Measurements from ENCODE around the gene FCAR. TPM values are rescaled to one million over a fixed set of nuclear protein-coding genes. Genes with fewer than 3 reads are reported as not detected.
"Not testable (repeated sequence)": the region's sequence is repeated elsewhere in the genome, so short reads cannot be mapped to it uniquely, and the experiment has no call there.

FCAR gene
- polyA plus RNA-seq (ENCODE audit: insufficient read length in 3 of 3): under 1 TPM; 0.08 to 0.37 (median 0.24) TPM

DNA sequence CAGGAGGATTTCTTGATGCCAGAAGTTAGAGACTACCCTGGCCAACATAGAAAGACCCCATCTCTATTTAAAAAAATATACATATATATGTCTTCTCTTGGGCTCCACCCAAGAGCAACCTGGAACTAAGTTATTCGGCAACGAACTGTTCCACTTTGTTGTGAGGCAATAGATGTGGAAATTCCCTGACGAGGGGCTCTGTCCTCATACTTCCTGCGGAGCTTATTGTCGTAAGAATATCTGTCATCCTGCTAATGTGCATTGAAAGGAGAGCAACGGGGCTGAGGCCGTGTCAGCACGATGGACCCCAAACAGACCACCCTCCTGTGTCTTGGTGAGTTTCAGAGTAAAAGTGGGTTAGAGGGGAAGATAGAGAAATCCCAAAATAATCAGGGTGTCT, at the start of gene FCAR:
Gene FCAR, plus strand, starts transcription at position 246 of the 400 bp plus-strand sequence. Its CDS starts 55 bp downstream, at position 301.
- no peak for DNase-seq (ENCODE audit: low read depth in 3 of 3, low spot score in 2 of 3)

GRCh38 chr19:54824416-54824815, 49.6 kb upstream of the FCAR start:
- not testable (repeated sequence) for DNase-seq (ENCODE audit: low read depth in 3 of 3, low spot score in 2 of 3)

DNA sequence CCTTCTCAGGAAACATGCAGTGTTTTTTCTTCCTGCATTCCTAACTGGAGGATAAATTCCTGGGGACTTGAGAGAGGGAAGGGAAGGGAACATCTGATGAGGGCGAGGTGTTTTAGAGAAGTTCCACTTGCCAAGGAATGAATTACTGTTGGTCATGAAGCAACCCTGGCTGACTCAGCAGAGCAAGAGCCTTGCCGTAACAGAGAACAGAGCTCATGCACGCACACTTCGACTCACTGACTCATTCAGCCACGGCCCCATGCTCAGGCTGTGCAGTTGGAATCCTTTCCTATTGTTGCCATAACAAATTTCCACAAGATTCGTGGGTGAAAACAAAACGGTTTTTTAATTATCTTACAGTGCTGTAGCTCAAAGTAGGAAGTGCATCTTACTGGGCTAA, 48.7 kb upstream of the FCAR start:
- not testable (repeated sequence) for DNase-seq (ENCODE audit: low read depth in 3 of 3, low spot score in 2 of 3)

- DNase-seq (ENCODE audit: low read depth in 3 of 3, low spot score in 2 of 3): not testable (repeated sequence)
Observed at GRCh38 chr19:54828064-54828463, 46.0 kb upstream of the FCAR start.

DNA sequence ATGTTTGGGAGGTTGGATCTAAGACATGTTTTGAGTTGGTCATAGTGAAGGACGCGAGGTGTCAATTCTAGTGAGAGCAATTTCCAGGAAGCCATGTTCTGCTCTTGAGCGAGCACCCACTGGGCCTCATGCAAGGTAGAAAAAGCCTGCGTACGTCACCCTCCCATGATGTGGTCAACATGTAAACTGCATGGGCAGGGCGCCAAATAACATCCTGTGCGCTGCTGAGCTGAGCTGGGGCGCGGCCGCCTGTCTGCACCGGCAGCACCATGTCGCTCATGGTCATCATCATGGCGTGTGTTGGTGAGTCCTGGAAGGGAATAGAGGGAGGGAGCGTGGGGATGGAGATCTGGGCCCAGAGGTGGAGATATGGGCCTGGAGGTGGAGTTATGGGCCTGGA, 41.5 kb upstream of the FCAR start, which contains the start of gene KIR2DS4:
Gene KIR2DS4, plus strand, starts transcription at position 181 of the 400 bp plus-strand sequence.
- not testable (repeated sequence) for DNase-seq (ENCODE audit: low read depth in 3 of 3, low spot score in 2 of 3)

DNA sequence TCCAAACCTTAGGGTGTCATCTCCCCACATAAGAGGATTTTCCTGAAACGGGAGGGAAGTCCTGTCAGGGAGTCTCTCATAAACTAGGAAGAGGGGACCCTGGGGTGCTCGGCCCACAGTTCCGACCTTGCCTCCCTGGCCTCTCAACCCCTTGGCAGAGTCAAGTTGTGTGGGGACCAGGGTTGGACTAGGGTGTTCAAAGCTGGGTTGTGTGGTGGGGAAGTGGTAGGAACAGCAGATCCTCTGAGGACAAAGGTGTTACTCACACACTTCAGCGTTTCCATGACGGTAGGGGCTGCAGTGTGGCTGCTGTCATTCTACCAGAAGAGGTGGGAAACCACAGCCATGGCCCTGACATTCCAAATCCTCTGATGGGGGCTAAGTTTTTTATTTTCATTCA, 38.9 kb upstream of the FCAR start:
- not testable (repeated sequence) for DNase-seq (ENCODE audit: low read depth in 3 of 3, low spot score in 2 of 3)

DNA sequence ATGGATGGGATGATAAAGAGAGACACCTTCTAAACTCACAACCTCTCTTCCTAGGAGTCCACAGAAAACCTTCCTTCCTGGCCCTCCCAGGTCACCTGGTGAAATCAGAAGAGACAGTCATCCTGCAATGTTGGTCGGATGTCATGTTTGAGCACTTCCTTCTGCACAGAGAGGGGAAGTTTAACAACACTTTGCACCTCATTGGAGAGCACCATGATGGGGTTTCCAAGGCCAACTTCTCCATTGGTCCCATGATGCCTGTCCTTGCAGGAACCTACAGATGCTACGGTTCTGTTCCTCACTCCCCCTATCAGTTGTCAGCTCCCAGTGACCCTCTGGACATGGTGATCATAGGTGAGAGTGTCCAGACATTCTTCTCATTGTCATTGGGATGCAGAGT, 36.5 kb upstream of the FCAR start:
- DNase-seq (ENCODE audit: low read depth in 3 of 3, low spot score in 2 of 3): not testable (repeated sequence)

DNA sequence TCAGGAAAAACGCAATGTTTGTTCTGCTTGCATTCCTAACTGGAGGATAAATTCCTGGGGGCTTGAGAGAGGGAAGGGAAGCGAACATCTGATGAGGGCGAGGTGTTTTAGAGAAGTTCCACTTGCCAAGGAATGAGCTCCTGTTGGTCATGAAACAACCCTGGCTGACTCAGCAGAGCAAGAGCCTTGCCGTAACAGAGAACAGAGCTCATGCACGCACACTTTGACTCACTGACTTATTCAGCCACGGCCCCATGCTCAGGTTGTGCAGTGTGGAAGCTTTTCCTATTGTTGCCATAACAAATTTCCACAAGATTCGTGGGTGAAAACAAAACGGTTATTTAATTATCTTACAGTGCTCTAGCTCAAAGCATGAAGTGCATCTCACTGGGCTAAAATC, 30.9 kb upstream of the FCAR start:
- DNase-seq (ENCODE audit: low read depth in 3 of 3, low spot score in 2 of 3): not testable (repeated sequence)

DNA sequence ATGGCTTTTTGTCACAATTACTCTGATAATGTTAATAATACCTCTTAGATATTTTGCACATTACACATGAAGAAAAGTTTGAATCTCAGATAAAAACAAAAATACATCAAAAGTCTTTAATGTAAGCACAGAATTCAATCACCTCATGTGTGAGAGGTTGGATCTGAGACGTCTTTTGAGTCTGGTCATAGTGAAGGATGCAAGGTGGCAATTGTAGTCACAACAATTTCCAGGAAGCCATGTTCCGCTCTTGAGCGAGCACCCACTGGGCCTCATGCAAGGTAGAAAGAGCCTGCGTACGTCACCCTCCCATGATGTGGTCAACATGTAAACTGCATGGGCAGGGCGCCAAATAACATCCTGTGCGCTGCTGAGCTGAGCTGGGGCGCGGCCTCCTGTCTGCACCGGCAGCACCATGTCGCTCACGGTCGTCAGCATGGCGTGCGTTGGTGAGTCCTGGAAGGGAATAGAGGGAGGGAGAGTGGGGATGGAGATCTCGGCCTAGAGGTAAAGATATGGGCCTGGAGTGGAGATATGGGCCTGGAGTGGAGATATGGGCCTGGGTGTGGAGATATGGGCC, 23.9 kb upstream of the FCAR start, which contains the start of gene KIR3DL2:
Gene KIR3DL2, plus strand, starts transcription at position 383 of the 580 bp plus-strand sequence. Its CDS starts 33 bp downstream, at position 416.
- DNase-seq (ENCODE audit: low read depth in 3 of 3, low spot score in 2 of 3): not testable (repeated sequence)

DNA sequence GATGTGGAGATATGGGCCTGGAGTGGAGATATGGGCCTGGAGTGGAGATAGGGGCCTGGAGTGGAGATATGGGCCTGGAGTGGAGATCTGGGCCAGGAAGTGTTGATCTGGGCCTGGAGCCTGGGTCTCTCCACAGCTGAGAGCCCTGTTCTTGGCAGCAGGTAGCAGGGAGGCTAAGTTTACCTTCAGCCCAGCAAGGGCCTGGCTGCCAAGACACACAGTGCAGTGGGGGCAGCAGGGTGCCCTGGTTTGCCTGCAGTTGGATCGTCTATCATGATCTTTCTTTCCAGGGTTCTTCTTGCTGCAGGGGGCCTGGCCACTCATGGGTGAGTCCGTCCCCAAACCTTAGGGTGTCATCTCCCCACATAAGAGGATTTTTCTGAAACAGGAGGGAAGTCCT, 23.1 kb upstream of the FCAR start:
- DNase-seq (ENCODE audit: low read depth in 3 of 3, low spot score in 2 of 3): no peak

DNA sequence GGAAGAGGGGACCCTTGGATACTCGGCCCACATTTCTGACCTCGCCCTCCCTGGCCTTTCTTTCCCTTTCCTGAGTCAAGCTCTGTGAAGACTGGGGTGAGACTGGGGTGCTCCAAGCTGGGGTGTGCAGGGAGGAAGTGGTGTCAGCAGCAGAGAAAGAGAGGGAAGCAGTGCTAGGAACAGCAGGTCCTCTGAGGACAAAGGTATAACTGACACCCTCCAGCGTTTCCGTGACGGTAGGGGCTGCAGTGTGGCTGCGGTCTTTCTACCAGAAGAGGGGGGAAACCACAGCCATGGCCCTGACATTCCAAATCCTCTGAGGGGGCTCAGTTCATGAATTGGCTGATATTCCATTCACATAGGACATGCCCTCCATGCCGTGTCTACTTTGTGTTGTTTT, 22.7 kb upstream of the FCAR start:
- no peak for DNase-seq (ENCODE audit: low read depth in 3 of 3, low spot score in 2 of 3)

DNA sequence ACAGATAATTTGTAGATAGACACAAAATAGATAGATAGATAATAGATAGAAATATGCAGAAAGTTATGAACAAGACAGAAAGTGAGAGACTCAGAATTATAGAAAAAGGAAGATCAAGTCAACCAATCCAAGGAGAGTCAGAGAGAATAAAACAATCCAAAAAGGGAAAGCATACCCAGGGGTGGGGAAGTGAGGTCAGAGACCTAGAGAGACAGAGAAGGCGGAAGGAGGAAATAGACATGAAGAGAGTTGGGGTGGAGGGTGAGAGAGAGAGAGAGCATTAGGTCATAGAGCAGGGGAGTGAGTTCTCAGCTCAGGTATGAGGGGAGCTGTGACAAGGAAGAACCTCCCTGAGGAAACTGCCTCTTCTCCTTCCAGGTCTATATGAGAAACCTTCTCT, 18.8 kb upstream of the FCAR start:
- not testable (repeated sequence) for DNase-seq (ENCODE audit: low read depth in 3 of 3, low spot score in 2 of 3)

DNA sequence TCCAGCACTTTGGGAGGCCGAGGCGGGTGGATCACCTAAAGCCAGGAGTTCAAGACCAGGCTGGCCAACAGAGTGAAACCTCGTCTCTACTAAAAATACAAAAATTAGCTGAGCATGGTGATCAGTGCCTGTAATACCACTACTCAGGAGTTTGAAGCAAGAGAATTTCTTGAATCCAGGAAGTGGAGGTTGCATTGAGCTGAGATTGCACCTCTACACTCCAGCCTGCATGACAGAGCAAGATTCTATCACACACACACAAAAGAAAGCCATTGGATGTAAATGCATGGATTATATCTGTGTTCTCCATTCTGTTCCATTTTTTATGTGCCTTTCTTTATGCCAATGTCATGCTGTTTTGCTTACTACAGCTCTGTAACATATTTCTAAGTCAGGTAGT, 15.6 kb upstream of the FCAR start:
- DNase-seq (ENCODE audit: low read depth in 3 of 3, low spot score in 2 of 3): not testable (repeated sequence)

- DNase-seq (ENCODE audit: low read depth in 3 of 3, low spot score in 2 of 3): not testable (repeated sequence)
Observed at GRCh38 chr19:54859421-54859820, 14.6 kb upstream of the FCAR start.

DNA sequence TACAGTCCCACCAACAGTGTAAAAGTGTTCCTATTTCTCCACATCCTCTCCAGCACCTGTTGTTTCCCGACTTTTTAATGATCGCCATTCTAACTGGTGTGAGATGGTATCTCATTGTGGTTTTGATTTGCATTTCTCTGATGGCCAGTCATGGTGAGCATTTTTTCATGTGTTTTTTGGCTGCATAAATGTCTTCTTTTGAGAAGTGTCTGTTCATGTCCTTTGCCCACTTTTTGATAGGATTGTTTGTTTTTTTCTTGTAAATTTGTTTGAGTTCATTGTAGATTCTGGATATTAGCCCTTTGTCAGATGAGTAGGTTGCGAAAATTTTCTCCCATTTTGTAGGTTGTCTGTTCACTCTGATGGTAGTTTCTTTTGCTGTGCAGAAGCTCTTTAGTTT, 10.6 kb upstream of the FCAR start:
- not testable (repeated sequence) for DNase-seq (ENCODE audit: low read depth in 3 of 3, low spot score in 2 of 3)

DNA sequence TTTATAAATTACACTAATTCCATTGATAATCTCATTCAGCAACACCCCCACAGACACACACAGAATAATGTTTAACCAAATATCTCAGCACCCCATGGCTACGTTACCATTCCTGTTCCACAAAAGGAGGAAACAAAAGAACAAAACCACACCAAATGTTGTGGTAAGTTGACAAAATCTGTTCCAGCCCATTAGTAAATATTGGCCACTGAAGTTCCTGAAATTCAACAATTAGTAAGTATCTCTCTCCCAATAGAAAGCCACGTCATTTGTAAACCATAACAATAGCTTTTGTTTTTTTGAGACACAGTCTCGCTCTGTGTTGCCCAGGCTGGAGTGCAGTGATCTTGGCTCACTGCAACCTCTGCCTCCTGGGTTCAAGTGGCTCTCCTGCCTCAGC, 2.3 kb upstream of the FCAR start:
- DNase-seq (ENCODE audit: low read depth in 3 of 3, low spot score in 2 of 3): no peak

DNA sequence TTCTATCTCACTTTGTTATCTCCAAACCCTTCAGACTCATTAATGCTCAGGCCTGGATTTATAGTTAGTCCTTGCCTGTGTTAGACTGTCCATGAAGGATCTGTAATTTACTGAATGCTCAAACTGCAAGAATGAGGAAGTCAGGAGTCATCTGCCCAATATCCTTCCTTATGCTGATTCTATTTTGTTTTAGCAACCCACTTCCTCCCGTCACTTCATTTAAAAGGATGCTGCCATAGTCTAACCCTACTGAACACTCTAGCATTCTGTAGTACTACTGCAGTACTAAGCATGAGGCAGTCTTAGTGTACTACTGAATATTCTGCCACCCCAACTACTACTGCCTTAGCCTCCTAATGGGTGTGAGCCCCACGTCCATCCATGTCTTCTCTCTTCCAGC, 1.5 kb downstream of the FCAR start:
- no peak for DNase-seq (ENCODE audit: low read depth in 3 of 3, low spot score in 2 of 3)

GRCh38 chr19:54877471-54877870, 3.4 kb downstream of the FCAR start:
- DNase-seq (ENCODE audit: low read depth in 3 of 3, low spot score in 2 of 3): no peak

- no peak for DNase-seq (ENCODE audit: low read depth in 3 of 3, low spot score in 2 of 3)
Observed at GRCh38 chr19:54881884-54882283, 7.8 kb downstream of the FCAR start.

DNA sequence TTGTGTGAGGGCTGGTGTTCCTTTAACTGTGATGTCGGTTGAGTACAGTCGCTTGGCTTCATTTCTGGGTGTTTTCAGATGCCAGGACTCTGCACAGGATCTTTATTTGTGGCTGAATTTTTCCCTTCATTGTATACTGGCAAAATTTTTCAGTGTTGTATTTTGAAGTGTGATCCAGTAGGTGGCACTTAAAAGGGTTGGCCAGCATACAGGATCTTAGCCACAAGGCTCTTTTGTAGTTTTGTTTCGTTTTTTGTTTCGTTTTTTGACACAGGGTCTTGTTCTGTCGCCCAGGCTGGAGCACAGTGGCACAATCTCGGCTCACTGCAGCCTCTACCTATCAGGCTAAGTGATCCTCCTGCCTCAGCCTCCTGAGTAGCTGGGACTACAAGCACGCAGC, 8.7 kb downstream of the FCAR start:
- no peak for DNase-seq (ENCODE audit: low read depth in 3 of 3, low spot score in 2 of 3)

- no peak for DNase-seq (ENCODE audit: low read depth in 3 of 3, low spot score in 2 of 3)
Observed at GRCh38 chr19:54883228-54883627, 9.2 kb downstream of the FCAR start.

GRCh38 chr19:54888239-54888638, 14.2 kb downstream of the FCAR start:
- no peak for DNase-seq (ENCODE audit: low read depth in 3 of 3, low spot score in 2 of 3)

DNA sequence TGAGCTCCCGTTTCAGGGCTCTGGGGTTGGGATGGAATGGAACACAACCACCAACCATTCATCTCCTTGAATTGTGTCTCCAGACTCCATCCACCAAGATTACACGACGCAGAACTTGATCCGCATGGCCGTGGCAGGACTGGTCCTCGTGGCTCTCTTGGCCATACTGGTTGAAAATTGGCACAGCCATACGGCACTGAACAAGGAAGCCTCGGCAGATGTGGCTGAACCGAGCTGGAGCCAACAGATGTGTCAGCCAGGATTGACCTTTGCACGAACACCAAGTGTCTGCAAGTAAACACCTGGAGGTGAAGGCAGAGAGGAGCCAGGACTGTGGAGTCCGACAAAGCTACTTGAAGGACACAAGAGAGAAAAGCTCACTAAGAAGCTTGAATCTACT, 15.5 kb downstream of the FCAR start:
- DNase-seq (ENCODE audit: low read depth in 3 of 3, low spot score in 2 of 3): no peak
